Measurements from ENCODE around the gene PLCD1.
"Not testable (repeated sequence)": the region's sequence is repeated elsewhere in the genome, so short reads cannot be mapped to it uniquely, and the experiment has no call there.

The PLCD1 gene

DNA sequence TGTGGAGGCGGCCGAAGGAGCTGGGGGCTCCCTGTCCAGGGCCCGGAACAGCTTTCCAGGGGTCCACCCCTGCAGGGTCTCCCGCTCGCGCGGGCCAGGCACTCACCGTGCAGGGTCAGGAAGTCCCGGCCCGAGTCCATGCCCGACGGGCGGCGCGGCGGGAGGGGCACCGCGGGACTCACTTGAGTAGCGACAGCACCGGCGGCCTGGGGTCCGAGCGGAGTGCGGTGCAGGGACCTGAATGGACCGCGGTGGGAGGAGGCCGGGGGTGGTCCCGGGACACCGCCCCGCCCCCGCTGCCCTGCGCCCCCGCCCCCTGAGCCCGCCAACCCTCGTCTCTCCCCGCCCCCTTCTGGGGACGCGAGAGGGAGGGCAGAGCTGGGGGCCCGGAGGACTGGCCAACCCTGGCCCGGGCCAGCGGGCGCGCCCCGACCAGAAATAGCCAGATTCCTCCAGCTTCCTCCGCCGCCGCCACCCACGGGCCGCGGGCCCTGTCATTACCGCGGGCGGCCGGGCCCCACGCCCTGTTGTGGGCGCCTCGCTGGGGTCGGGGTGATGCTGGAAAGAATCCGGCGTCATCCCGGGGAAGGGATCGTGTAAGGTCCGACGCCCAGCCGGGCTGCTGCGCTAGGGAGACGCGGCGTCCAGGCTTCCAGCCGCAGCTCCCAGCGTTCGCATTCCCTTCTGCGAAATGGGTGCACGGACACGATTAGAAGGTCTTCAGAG lies at the start of gene PLCD1:
TSS of gene PLCD1 (minus strand) at position 243 of the 726 bp plus-strand sequence. CDS start at position 140, 103 bp downstream.
- no peak for DNase-seq

GRCh38 chr3:38077073-38077472 lies 47.6 kb upstream of the PLCD1 start:
- not testable (repeated sequence) for DNase-seq

- DNase-seq, result no peak
Measured at GRCh38 chr3:38070013-38070412, 40.6 kb upstream of the PLCD1 start.

GRCh38 chr3:38067508-38068233 lies 38.2 kb upstream of the PLCD1 start:
- DNase-seq, result peak; percentile 33

- DNase-seq, result not testable (repeated sequence)
Measured at GRCh38 chr3:38064453-38064852, 35.0 kb upstream of the PLCD1 start.

- no peak for DNase-seq
Measured at GRCh38 chr3:38062809-38063208, 33.4 kb upstream of the PLCD1 start.

- DNase-seq, result no peak
Measured at GRCh38 chr3:38059591-38059990, 30.1 kb upstream of the PLCD1 start.

DNA sequence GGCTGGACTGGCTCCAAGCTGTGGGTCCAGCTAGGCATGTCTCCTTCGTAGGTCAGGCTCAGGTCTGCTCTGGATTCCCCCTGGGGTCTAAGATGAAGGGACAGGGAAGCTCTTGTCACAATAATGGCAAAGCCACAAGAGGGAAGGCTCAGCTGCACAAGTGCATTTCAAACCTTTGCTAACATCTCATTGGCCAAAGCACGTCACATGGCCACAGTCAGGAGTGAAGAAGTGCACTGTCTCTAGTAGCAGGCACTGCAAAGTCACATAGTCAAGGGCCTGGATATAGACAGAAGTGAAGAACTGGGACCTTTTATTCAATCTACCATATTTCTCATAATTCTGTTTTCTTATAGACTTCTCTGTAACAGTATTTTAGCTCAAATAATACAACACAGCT lies 29.7 kb upstream of the PLCD1 start:
- no peak for DNase-seq

- DNase-seq, result no peak
Measured at GRCh38 chr3:38054499-38055001, 25.1 kb upstream of the PLCD1 start.

- DNase-seq, result not testable (repeated sequence)
Measured at GRCh38 chr3:38053813-38054498, 24.5 kb upstream of the PLCD1 start.

DNA sequence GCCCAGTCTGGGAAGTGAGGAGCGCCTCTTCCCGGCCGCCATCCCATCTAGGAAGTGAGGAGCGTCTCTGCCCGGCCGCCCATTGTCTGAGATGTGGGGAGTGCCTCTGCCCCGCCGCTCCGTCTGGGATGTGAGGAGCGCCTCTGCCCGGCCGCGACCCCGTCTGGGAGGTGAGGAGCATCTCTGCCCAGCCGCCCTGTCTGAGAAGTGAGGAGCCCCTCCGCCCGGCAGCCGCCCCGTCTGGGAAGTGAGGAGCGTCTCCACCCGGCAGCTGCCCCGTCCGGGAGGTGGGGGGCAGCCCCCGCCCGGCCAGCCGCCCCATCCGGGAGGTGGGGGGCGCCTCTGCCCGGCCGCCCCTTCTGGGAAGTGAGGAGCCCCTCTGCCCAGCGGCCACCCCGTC lies 23.8 kb upstream of the PLCD1 start:
- not testable (repeated sequence) for DNase-seq

DNA sequence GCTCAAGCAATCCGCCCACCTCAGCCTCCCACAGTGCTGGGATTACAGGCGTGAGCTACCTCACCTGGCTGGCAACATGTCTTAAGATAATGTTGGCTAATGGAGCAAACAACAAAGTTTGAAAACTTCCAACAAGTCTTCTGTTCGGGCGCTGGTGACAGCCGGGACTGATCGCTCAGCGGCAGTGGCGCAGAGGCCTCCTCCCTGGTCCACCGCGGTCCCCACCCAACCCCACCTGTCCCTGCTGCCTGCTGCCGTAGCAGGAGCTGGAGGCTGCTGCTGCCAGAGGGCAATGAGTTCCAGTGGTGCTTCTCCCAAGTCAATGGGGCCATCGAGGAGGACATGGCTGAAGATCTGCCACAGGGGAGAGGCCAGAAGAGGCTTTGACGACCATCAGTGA lies 21.7 kb upstream of the PLCD1 start:
- no peak for DNase-seq

DNA sequence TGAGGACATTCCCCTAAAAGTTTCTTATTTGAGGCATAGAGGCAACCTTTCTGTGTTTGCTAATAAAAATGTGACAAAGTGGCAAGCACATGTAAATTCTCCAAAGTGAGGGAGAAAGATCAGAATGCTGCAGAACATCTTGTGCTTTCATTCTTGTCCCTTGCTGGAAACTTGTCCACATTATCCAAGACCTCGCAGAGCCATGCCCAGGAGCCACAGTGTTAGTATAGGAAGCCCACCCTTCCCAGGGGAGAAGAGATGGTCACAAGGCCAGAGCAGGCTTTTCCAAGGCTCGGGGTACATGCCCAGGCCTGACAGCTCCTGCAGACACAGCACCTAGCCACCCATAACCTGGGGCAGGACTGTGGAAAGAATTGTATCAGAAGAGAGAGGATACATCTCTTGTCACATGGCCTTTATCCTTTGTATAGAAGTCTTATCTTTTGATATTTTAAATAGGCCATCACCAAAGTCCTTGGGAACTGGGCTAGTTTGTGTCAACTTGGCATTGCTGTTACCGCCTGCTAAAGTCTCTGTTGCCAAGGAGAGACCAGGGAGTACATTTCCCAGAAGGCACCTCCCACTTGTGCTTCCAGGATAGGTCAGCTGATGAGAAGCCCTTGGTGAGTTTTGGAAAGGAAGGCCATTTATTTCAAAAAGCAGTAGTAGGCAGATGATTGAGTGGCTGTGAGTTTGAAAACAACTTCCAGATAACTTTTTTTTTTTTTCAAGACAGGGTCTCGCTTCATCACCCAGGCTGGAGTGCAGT lies 20.1 kb upstream of the PLCD1 start:
- DNase-seq, result no peak

DNA sequence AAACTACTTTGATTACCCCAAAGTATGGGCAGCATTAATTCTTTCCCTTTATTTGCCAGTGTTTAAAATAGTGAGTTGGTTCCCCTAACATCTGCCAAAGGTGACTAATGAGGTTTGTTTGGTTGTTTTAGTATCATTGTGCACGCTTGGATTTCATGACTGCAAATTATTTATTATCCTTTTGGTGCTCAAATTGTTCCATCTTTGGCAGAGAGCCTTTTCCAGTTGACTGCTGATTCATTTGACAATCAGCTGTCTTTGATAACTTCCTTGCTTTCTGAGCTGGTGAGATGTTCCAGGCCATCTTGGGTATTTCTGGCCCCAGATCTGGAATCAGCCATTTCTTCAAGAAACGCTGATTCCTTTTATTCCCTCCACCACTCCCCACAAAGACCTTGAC lies 18.5 kb upstream of the PLCD1 start:
- DNase-seq, result no peak

DNA sequence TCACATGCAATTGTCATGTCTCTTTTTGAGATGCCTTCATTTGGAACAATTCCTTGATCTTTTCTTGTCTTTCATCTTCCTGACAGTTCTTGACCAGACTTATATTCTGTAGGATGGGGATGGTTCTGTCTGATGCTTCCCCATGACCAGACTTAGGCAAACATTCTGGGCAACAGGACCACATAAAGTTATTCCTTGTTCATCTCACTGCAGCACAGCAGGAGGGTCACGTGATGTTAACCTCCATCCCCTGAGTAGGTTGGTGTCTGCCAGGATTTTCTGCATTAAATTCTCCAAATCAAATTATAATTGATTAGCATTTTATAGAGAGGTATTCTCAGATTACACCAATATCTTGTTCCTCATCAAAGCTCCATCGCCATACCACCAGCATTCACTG lies 17.4 kb upstream of the PLCD1 start:
- DNase-seq, result no peak

DNA sequence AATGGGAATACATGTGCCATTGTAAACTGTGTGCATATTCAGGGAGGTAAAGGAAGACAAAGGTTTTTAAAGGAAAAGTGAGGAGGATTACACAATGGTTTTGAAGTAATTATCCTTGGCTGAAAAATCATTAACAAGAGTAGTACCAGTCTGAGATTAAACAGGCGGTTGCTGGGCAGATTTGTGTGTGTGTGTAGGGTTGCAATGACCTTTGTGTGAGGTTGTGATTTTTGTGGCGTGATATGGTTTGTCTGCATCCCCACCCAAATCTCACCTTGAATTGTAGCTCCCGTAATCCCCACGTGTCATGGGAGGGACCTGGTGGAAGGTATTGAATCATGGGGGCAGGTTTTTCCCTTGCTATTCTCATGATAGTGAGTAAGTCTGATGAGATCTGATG lies 16.6 kb upstream of the PLCD1 start:
- DNase-seq, result no peak

DNA sequence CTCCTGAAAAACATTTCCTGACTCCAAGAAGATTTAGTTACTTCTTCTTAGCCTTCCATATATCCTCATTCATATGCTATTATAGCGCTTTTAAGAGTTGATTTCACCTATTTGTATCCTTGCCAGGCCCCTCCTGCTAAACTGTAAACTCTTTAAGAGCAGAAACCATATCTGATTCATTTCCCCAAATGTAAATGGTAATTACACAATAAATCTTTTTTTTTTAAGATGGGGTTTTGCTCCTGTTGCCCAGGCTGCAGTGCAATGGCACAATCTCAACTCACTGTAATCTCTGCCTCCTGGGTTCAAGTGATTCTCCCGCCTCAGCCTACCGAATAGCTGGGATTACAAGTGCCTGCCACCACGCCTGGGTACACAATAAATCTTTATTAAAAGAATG lies 14.0 kb upstream of the PLCD1 start:
- DNase-seq, result no peak

DNA sequence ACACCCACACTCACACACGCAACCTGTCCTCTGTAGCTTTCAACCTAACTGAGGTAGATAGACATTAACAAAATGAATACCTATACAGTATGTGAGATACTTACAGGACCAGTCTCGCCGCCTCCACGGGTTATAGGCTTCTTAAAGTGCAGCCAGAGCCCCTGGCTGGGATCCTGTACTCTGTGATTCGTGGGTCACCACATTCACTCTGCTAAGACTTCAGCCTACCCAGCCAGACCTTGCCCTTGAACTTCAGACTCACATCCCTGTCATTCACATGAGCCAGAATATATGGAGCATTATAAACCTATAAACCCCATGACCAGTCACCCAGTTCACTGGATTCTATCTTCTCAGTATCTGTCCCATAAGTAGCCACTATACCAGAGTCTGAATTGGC lies 11.0 kb upstream of the PLCD1 start:
- no peak for DNase-seq

GRCh38 chr3:38039899-38040261 lies 10.4 kb upstream of the PLCD1 start:
- DNase-seq, result peak; percentile 32

GRCh38 chr3:38039101-38039898 lies 9.9 kb upstream of the PLCD1 start, which contains the start of gene DLEC1:
DLEC1 (plus strand) TSS chr3:38039208; CDS start chr3:38039226, 18 bp downstream.
- no peak for DNase-seq

- DNase-seq, result no peak
Measured at GRCh38 chr3:38038447-38038911, 9.0 kb upstream of the PLCD1 start.

DNA sequence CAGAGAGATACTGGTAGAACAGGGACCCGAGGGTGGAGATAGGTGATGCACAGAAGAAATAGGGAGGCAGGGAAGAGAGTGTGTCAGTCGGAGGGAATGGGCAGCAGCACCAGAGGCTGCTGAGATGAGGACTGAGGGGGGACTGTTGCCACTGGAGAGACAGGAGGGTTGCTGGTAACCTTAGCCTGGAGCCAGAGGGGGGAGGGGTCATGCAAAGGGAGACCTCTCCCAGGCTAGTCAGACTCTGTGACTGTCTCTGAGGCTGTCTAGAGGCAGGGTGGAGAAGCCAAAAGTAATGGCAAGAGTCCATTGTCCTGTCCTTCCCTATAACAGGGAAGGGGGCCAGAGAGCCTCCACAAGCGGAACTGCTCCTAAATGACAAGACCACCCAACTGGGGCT lies 7.5 kb upstream of the PLCD1 start:
- no peak for DNase-seq

Measured in NCI-H226 (cell line).